SK-N-MC (cell line): ENCODE measurements around the gene INTS15.

Source experiments
- DNase-seq: peaks from one replicate; pipeline ENCODE4 v3.0.0-alpha.2; 2011; ENCODE audit warnings: low read depth, low spot score
- H3K27ac ChIP-seq: fragments of 200-600 bp; sonication (generic); 2 replicates; pipeline ENCODE4 v1.5.1; 2016; ENCODE audit warnings: mixed run types
- H3K36me3 ChIP-seq: fragments of 200-600 bp; sonication (generic); 2 replicates; pipeline ENCODE4 v1.6.1; 2017; ENCODE audit warnings: antibody characterized with exemption, low read length, mixed read lengths; ENCODE audit not compliant: insufficient read depth
- H3K4me3 ChIP-seq: fragments of 200-600 bp; sonication (generic); 2 replicates; pipeline ENCODE4 v1.5.1; 2016
- H3K9ac ChIP-seq: fragments of 200-600 bp; sonication (generic); 2 replicates; pipeline ENCODE4 v1.8.0; 2017; ENCODE audit warnings: mixed run types, mixed read lengths; ENCODE audit not compliant: insufficient read length
- H3K9me3 ChIP-seq: fragments of 200-600 bp; sonication (generic); 2 replicates; pipeline ENCODE4 v1.6.1; 2017; ENCODE audit warnings: low read depth, mild to moderate bottlenecking, antibody characterized with exemption, low read length, moderate library complexity, mixed read lengths
- EZH2 ChIP-seq: fragments of 200-600 bp; sonication (generic); IDR thresholded peaks from one replicate; pipeline ENCODE4 v1.6.1; 2017; ENCODE audit warnings: antibody characterized with exemption
- FOXP2 ChIP-seq: optimal IDR thresholded peaks from 2 replicates; pipeline ENCODE3; 2011; ENCODE audit warnings: mild to moderate bottlenecking, moderate library complexity; ENCODE audit not compliant: insufficient read depth; ENCODE audit errors: extremely low read length, control extremely low read depth
- POLR2AphosphoS5 ChIP-seq: IDR thresholded peaks from 2 replicates; pipeline ENCODE4 v1.6.1; 2012; ENCODE audit warnings: mild to moderate bottlenecking, low read depth, low read length, borderline replicate concordance

The INTS15 gene

DNA sequence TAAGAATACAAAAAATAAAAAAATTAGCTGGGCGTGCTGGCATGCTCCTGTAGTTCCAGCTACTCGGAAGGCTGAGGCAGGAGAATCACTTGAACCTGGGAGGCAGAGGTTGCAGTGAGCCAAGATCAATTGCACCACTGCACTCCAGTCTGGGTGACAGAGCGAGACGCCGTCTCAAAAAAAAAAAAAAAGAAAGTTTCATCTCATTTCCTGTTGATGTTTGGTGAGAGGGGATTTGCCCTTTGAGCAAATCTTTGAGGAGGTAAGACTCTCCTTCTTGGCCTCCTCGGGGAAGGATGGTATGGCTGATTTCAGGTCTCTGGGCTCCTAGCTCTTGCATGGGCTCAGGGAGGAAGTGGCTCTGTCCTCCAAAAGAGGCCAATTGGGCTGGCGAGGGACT lies 35.0 kb upstream of the INTS15 start:
- H3K36me3 ChIP-seq: no peaks in the 10 kb centered on the region
- no peaks in the 10 kb centered on the region for H3K9me3 ChIP-seq
- no peak for DNase-seq
- no peak overlapping the region for H3K9ac ChIP-seq
- H3K27ac ChIP-seq: no peak overlapping the region
- TF ChIP-seq EZH2 (no peak), FOXP2 (no peak), POLR2AphosphoS5 (no peak)
- no peak overlapping the region for H3K4me3 ChIP-seq

DNA sequence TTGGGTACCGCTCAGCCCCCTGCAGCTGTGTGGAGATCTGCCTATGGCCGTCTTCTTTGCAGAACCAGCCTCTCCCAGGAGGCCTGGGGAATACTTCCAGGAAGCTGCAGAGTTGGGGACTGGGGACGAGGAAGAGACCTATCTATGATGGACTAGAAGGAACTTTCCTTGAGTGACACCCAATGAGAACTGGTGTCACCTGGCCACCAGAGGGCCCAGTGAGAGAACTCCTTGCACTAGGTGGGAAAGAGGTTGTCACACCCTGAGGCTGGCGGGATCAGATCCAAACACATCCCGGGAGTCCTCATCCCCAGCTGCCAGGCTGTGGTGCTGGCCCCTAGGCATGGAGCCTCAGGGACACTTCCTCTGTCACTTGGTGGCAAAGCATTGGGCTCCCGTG lies 33.6 kb upstream of the INTS15 start:
- Histone ChIP-seq H3K4me3 (no peak overlapping the region), H3K27ac (no peak overlapping the region), H3K9ac (no peak overlapping the region), H3K36me3 (no peaks in the 10 kb centered on the region), H3K9me3 (no peaks in the 10 kb centered on the region)
- TF ChIP-seq EZH2 (no peak), POLR2AphosphoS5 (no peak), FOXP2 (no peak)
- DNase-seq: no peak

DNA sequence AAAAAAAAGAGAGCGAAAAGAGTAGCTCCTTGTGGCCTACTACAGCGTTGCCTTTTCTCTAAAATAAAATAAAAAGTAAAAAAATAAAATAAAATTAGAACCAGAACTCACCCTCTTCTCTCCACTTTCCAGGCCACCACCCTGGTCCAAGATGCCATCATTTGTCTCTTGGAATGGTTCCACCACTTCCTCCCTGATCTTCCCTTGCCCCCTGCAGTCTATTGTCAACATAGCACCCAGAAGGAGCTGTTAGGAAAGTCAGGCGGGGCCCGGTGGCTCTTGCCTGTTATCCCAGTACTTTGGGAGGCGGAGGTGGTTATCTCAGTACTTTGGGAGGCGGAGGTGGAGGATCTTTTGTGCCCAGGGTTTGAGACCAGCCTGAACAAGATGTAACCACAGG lies 31.0 kb upstream of the INTS15 start:
- Histone ChIP-seq H3K4me3 (no peak overlapping the region), H3K9me3 (no peaks in the 10 kb centered on the region), H3K27ac (no peak overlapping the region), H3K9ac (no peak overlapping the region), H3K36me3 (no peaks in the 10 kb centered on the region)
- TF ChIP-seq POLR2AphosphoS5: no peak
- no peak for TF ChIP-seq EZH2
- TF ChIP-seq FOXP2: no peak
- no peak for DNase-seq

DNA sequence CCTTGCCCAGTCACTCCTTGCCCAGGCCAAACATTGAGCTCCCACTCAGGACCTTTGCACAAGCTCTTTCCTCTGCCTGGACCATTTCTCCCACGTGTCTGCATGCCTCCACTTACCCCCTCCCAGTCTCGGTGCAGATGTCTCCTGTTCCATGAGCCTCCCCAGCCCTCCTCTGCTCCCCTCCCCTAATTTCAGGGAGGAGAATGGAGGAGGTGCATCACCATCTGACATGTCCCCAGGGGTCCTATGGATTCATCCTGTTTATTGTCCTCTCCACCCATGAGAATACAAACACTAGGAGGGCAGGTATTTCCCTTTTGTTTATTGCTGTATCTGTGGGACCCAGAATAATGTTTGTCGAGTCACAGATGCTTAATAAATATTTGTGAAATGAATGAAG lies 29.9 kb upstream of the INTS15 start:
- no peak for DNase-seq
- TF ChIP-seq POLR2AphosphoS5: no peak
- TF ChIP-seq FOXP2: no peak
- no peak for TF ChIP-seq EZH2
- Histone ChIP-seq H3K4me3 (no peak overlapping the region), H3K27ac (no peak overlapping the region), H3K36me3 (no peaks in the 10 kb centered on the region), H3K9ac (no peak overlapping the region), H3K9me3 (no peaks in the 10 kb centered on the region)

DNA sequence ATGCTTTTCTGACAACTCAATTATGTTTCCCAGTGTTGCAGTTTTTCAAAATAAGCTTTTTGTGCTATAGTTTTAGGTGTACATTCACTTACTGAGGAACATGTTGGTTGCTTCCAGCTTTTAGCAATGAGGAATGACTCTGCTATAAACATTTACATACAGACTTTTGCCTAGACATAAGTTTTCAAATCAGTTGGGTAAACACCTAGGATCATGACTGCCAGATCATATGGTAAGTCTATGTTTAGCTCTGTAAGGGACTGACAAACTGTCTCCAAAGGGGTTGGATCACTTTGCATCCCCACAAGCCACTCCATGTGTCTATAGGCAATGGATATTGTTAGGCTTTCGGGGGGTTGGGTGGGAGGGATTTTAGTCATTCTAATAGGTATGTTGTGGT lies 27.7 kb upstream of the INTS15 start:
- H3K4me3 ChIP-seq: no peak overlapping the region
- no peak for DNase-seq
- no peak overlapping the region for H3K9ac ChIP-seq
- no peaks in the 10 kb centered on the region for H3K9me3 ChIP-seq
- no peak overlapping the region for H3K27ac ChIP-seq
- TF ChIP-seq EZH2: no peak
- TF ChIP-seq FOXP2: no peak
- TF ChIP-seq POLR2AphosphoS5: no peak
- no peaks in the 10 kb centered on the region for H3K36me3 ChIP-seq

DNA sequence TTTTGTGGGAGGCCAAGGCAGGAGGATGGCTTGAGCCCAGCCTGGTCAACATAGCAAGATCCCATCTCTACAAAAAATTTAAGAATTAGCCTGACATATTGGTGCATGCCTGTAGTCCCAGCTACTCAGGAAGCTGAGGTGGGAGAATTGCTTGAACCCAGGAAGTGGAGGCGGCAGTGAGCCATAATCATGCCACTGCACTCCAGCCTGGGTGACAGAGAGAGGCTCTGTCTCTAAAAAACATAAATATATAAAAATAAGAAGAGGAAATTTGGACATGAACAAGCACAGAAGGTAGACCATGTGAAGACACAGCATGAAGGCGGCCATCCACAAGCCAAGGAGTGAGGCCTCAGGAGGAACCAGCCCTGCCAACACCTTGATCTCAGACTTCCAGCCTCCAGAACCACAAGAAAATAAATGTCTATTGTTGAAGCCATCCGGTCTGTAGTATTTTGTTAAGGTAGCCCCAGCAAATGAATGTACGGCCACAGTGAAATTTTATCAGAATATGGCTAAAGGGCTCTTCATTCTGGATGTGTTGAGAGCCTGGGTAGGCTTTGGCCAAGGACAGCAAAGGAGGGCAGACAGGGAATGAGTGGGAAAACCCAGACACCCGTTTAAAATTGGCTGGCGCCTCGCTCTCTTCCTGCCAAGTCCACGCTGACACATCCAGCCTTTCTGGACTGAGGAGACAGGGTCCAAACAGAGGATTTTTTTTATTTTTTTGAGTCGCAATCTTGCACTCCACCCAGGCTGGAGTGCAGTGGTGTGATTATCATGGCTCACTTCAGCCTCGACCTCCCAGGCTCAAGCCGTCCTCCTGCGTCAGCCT lies 25.7 kb upstream of the INTS15 start:
- H3K27ac ChIP-seq: no peak overlapping the region
- no peak overlapping the region for H3K9ac ChIP-seq
- H3K9me3 ChIP-seq: no peaks in the 10 kb centered on the region
- H3K4me3 ChIP-seq: no peak overlapping the region
- DNase-seq: no peak
- no peaks in the 10 kb centered on the region for H3K36me3 ChIP-seq
- TF ChIP-seq FOXP2 (no peak), EZH2 (no peak), POLR2AphosphoS5 (no peak)

DNA sequence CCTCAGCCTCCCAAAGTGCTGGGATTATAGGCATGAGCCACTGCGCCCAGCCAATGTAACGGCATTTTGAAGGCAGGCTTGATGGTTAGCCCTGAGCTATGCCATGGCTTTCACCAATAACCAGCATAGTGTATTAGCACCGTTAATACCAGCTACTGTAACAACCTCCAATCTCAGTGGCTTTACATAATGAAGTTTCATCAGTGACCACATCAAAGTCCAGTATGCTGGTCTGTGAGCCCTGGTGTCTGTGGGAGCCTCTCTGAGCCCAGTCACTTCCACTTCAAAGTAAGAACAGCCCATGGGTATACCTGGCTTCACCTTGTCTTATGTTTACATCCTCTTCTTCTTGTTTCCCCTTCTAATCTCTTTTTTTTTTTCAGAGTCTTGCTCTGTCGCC lies 24.2 kb upstream of the INTS15 start:
- H3K4me3 ChIP-seq: no peak overlapping the region
- no peak for TF ChIP-seq FOXP2
- no peak for TF ChIP-seq POLR2AphosphoS5
- no peak for TF ChIP-seq EZH2
- no peak overlapping the region for H3K27ac ChIP-seq
- H3K9ac ChIP-seq: no peak overlapping the region
- no peaks in the 10 kb centered on the region for H3K36me3 ChIP-seq
- DNase-seq: no peak
- no peaks in the 10 kb centered on the region for H3K9me3 ChIP-seq

DNA sequence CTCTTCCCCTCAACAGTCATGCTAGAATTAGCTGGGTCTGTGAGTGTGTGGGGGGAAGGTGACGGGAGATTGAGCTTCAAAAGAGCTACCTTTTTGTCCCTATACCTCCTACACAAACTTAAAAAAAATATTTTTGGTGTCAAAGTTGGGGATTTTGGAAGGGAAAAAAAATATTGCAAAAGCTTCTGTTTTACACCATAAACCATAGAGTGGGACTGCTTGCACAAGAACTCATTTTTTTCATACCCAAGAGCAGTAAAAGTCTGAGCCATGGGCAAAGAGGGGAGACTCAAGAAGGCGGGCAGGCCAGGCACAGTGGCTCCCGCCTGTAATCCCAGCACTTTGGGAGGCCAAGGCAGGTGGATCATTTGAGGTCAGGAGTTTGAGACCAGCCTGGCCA lies 21.9 kb upstream of the INTS15 start:
- TF ChIP-seq EZH2 (no peak), FOXP2 (no peak), POLR2AphosphoS5 (no peak)
- no peak for DNase-seq
- no peaks in the 10 kb centered on the region for H3K9me3 ChIP-seq
- no peak overlapping the region for H3K9ac ChIP-seq
- H3K27ac ChIP-seq: no peak overlapping the region
- H3K36me3 ChIP-seq: no peaks in the 10 kb centered on the region
- H3K4me3 ChIP-seq: no peak overlapping the region
